NOMO-1 (cell line): ENCODE measurements around the gene PFAS.

ENCODE experiments used
- DNase-seq, 2 experiments: peaks; one replicate each; lab custom pipeline; 2025; ENCODE audit not compliant: unreplicated experiment in 2 of 2; lab: John Stamatoyannopoulos, UW

The PFAS gene

DNA sequence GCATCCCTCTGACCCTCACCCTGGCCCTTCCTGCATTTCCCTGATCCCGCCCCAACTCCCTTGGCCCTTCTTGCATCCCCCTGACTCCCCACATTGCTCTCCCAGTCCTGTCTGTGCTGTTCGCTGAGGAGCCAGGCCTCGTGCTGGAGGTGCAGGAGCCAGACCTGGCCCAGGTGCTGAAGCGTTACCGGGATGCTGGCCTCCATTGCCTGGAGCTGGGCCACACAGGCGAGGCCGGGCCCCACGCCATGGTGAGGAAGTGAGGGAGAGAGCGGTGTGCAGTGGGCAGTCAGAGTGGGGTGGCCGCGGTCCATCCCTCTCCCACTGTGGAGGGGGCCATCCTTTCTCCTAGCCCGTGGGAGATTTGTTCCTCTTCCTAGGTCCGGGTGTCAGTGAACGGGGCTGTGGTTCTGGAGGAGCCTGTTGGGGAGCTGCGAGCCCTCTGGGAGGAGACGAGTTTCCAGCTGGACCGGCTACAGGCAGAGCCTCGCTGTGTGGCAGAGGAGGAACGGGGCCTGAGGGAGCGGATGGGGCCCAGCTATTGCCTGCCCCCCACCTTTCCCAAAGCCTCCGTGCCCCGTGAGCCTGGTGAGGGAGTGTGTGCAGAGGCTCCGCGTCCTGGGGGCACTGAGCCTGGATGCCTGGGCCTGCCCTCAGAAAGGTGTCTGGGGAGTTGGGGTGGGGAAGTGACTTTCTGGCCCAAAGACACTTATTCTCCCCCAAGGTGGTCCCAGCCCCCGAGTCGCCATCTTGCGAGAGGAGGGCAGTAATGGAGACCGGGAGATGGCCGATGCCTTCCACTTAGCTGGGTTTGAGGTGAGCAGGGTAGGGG lies 17.8 kb downstream of the PFAS start:
- DNase-seq: no peak

DNA sequence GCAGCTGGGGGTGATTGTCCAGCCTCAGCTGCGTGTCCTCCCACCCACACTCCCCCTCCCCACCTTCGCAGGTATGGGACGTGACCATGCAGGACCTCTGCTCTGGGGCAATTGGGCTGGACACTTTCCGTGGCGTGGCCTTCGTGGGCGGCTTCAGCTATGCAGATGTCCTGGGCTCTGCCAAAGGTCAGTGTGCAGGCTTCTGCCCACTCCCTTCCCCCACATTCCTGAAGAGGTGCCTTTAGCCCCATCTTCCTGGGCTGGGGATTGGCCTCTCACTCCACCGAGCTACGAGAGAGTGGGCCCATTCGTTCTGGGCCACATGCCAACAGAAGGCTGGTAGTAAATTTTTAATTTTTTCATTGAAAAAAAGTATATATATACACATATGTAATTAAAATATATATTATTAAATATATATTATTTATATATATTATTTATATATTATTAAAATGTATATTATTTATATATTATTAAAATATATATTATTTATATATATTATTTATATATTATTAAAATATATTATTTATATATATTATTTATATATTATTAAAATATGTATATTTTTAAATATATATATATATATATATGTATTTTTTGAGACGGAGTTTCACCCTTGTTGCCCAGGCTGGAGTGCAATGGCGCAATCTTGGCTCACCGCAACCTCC lies 18.5 kb downstream of the PFAS start:
- no peak for DNase-seq

DNA sequence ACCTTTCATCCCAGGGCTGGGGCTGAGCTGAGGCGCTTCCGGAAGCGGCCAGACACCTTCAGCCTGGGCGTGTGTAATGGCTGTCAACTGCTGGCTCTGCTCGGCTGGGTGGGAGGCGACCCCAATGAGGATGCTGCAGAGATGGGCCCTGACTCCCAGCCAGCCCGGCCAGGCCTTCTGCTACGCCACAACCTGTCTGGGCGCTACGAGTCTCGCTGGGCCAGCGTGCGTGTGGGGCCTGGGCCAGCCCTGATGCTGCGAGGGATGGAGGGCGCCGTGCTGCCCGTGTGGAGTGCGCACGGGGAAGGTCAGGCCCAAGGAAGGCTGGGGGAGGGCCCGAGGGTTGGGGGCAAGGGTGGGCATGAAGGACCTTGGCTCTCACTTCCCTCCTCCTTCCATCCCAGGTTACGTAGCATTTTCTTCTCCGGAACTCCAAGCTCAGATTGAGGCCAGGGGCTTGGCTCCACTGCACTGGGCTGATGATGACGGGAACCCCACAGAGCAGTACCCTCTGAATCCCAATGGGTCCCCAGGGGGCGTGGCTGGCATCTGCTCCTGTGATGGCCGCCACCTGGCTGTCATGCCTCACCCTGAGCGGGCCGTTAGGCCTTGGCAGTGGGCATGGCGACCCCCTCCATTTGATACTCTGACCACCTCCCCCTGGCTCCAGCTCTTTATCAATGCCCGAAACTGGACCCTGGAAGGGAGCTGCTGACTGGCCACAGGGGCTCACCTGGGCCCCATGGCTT lies 19.6 kb downstream of the PFAS start:
- no peak for DNase-seq

DNA sequence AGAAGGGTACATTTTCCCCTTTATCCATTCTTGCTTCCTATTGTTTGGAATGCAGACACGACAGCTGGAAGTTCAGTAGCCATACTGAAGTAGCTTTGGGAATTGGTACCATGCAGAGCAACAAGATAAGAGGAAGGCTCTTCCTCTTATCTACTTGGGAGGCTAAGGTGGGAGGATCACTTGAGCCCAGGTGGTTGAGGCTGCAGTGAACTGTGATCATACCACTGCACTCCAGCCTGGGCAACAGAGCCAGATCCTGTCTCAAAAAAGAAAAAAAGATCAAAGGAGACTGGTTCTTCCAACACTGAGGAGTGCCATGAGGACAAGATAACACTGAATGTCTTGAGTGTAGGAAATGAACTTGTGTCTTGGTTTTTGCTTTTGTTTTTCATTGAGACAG lies 23.3 kb downstream of the PFAS start:
- no peak for DNase-seq

DNA sequence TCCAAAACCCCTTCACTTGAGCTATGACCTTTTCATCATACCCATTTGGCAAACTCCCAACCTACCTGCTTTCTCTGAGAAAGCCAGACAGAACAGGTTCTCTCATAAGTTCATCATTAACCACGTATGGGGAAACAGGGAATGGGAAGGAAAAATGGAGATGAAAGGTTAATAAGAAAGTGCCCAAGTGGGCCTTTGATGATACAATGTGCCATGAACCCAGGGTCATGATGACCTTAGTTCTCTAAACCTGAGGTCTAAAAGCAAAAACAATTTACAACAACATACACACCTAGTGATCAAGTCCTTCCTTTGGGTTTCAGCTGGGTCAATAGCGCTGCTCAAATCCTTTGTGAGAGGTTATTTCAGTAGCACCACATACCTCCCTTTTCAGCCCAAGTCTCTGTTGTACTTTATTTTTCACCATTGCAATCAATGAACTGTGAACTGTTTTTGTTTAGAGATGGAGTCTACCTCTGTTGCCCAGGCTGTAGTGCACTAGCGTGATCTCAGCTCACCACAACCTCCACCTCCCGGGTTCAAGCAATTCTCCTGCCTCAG lies 24.9 kb downstream of the PFAS start:
- no peak for DNase-seq

DNA sequence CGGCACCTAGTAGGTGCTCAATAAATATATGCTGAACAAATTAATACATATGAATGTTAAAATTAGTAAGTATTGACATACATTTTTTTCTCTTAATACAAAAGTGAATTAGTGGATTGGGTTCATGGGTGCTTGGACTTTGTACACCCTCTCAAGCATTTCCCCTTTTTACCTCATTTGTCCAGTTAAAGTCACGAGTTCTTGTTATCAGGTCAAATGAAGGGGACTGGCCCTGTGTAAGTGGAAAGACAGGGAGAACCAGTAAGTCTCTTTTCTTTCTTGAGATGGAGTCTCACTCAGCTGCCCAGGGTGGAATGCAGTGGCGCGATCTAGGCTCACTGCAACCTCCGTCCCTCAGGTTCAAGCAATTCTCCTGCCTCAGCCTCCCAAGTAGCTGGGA lies 25.7 kb downstream of the PFAS start:
- no peak for DNase-seq

DNA sequence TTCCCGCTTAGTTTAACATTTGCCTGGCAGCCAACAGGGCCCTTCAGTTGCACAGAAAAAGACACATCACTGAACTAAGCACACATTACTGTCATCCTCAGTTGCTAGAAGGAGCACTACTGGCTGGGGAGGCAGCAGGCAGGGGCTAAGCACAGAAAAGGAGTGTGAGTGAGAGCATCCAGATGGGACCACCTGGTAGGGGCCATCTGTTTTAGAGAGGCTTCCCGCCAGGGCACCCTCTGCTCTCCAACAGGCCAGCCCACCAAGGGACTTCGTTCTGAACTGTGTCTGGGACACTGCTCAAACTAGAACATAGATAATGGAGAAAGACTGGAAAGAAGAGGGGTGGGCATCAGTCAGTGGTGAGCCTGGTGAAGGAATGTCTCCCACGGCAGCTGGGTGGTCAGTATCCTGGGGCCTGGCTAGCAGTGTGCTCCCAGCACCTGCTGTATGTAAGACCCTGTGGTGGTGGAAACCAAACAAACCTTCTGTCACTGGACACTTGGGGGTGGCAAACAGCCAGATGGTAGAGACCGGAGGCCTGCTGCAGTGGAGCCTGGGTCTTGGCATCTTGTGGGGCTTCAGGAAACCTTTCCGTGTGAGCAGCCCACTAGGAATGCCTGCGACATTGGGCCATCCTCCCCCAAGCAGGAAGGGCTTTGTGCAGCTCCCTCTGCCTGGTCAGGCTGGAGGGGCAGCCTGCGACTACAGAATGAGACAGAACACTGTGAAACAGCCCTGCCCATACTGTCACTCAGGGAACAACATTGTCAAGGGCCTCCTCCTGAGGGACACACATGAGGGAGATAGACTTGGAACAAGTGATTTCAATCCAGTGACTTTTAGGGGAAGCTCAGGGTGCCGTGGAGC lies 26.6 kb downstream of the PFAS start:
- no peak for DNase-seq

DNA sequence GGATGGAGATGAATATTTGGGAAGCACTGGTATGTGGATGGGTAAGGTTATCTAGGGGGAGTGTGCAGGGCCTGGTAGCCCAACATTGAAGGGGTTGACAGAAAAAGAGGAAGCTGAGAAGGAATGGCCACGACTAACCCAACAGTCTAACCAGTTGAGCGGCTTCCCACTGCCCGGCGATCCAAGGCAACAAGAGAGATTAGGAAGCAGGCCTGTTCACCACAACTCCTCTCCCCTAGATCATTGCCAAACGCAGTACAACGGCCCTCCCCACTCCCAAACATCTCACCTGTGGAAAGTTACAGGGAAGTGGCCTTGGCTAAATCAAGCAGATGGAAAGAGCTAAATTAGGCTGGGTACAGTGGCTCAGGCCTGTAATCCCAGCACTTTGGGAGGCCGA lies 28.2 kb downstream of the PFAS start:
- DNase-seq: no peak

DNA sequence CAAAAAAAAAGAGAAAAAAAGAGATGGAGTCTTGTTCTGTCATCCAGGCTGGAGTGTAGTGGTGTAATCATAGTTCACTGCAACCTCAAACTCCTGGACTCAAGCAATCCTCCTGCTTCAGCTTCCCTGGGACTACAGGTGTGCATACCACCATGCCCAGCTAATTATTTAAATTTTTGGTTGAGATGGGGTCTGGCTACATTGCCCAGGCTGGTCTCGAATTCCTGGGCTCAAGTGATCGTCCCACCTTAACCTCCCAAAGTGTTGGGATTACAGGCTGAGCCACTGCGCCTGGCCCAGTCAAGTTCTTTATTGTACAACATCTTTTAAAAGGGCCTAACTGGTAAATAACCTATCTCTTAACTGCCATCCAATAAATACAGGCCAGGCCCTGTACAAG lies 33.3 kb downstream of the PFAS start:
- no peak for DNase-seq

DNA sequence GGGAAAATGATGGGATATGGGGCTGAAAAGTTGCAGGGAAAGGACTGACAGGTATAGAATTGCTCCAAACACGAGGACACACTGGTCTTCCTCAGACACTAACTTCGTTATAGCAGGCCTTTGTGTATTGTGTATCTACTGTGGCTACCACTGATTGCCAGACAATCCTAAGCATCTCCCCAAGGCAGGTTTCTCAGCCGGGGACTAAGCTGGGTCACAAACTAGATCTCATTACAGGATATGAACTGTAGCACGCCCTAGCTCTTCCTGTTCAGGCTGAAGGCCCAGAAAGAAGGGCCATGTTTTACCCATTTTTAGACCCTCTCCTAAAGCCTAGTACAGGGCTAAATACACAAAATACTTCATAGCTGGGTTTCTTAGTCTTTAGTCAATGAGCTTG lies 34.3 kb downstream of the PFAS start:
- DNase-seq: no peak

DNA sequence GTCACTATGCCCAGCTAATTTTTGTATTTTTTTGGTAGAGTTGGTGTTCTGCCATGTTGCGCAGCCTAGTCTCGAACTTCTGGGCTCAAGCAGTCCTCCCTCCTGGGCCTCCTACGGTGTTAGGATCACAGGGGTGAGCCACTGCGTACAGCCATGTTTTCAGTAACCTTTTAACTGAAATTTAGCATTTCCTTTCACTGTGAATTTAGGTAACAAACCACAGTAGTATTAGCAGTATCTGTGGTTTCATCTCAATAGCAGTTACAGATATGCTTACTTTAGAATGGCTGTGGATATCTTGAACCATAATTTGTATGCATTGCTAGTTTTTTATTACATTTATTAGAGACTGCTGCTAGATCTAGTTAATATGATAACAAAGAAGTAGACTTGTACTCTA lies 35.0 kb downstream of the PFAS start:
- DNase-seq: no peak

DNA sequence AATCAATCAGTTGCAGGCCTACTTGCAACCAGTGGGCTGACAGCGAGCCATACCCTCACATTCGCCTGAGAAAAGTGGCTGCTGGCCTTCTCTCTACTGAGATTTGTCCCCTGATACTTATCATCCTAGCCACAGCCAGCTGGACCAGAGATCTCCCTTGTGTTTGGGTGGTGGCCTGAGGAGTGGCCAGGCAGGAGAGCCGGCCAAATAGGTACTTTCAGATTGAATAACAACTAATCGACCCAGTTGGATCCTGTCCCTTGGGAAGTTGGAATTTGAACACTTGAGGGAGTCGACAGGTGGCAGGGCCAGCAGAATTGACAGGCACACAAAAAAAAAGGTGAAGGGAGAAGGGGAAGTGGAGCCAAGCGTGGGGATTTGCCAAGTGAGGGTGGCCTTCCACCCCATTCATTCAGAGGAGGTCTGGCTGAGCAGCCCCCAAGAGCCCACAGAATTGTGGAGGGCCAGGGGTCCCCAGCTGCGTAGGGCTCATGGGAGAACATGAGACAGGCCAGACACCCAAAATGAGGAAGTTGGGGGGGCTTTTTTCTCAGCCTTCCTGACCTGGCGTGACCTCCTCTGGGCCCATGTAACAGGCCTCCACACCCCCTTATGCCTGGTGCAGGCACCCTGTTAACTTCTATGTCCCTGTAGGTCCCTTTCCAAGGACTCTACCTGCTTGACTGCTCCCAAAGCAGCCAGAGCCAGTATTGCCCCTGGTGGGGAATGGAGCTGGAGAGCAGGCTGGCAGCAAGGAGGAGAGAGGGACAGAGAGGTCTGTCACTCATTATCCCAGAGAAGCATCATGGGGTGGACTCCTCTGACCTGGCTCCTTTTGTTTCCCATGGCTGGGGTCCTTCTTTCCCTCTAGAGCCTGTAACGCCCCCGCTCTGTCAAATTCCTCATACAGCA lies 36.4 kb downstream of the PFAS start:
- DNase-seq: peak in 1 of 2 experiments; percentile 24

DNA sequence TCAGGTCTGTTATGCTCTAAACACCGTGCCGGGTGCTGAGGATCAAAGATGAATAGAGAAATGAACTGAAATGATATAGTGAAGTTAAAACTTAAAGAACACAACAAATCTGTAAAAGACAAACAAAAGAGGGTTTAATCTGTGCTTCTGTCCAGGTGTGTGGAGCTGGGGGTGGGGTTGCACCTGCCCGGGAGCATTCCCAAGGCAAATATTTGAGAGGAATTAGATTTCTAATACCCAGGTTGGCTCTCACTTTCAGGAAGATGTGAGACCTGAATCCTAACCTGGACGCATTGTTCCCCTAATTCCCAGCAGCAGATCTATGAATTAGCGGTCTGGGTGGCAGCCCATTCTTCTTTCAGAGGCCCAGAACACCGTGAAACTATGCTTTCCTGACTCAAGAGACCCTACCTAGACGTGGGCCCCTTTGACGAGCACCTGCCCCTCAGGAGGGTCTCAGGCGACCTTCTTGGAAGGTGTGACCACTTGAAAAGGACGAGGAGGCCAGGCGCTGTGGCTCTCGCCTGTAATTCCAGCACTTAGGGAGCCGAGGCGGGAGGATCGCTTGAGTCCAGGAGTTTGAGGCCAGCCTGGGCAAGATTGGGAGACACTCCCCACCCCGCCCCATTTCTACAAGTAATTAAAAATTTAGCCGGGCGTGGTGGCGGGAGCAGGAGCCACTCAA lies 38.7 kb downstream of the PFAS start:
- peak in 1 of 2 experiments; percentile 31 for DNase-seq

DNA sequence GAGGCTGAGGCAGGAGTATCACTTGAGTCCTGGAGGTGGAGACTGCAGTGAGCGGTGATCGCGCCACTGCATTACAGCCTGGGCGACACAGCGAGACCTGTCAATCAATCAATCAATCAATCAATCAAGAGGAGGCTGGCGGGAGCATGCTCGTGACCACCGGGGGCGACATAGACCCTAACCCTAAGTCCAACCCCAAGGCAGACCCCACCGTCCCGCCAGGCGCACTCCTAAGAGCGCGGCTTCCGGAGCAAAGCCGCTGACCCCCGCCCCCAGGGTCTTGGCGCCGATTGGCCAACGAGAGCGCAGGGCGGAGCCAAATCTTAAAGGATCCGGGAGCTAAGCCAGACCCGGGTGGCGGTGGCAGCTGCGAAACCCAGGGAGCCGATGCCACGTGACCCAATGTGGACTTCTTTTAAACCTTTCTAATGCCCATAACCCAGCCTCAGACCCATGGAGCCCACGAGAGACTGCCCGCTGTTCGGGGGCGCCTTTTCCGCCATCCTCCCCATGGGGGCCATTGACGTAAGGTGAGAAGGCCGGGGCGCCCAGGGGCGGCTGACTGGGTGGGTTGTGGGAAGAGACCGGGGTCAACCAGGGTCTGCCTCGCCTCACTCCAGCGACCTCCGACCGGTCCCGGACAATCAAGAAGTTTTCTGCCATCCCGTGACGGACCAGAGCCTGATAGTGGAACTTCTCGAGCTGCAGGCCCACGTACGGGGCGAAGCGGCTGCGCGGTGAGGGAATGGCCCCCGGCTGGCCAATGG lies 39.4 kb downstream of the PFAS start, which contains the start of gene RANGRF:
Gene RANGRF, plus strand, starts transcription at position 335 of the 767 bp plus-strand sequence. Its CDS starts 119 bp downstream, at position 454.
- peak; percentile 86 to 94 for DNase-seq

DNA sequence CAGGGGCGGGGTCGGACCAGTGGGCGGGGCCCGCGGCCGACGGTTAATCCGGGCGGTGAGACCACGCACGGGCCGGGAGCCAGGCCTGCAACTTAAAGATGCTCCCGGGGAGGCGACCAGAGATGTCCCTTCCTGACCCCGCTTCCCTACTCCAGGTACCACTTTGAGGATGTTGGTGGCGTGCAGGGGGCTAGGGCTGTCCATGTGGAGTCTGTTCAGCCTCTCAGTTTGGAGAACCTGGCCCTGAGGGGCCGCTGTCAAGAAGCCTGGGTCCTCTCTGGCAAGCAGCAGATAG lies 40.0 kb downstream of the PFAS start:
- DNase-seq: no peak

DNA sequence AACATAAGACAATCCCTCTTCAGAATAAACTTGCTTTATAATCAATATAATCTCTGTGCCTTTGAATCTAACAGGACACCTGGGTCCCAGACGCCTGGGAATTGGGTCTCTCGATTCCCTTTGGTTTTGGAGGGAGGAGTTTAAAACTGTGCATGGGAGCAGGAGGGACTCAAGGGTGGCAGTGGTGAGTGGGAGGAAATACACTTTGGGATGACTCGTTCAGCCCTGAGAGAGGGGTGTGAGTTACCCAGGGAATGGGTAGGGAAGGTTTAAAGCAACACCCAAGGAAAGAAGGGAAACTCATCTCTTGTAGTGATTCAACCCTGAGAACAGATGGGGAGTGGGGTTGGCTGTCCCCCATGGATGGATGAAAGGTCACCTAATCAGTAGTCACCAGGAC lies 41.0 kb downstream of the PFAS start:
- no peak for DNase-seq

DNA sequence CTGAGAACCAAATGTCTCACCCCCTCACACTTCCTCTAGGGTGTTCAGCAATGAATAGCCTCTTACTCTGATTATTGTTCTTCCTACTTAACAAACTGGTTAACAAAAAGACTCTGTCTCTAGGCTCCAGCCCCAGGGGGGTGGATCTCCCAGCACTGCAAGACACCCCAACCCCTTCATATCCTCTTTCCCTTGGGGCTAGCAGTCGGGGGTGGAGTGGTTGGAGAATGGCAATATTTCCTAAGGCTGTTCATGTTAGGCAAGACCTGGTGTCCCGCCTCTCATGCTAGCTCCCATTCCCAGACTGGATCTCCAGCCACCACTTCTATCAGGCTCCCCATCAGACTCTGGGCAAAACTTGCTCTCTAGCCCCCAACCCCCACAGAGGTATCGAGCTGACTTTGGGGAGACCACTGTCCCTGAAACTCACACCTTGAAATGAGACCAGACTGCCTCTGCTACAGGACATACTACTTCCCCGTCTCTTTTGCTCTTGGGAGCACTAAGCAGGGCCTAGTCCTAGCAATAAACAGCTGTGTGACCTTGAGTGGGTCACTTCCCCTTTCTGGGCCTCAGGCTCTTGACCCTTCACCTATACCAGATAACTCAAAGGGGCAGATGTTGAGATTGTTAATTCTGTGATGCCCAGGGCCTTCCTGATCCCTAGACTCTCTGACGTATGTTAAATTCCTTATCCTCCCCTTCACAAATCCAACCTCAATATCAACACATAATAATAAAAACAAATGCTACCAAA lies 43.7 kb downstream of the PFAS start:
- peak in 1 of 2 experiments; percentile 20 for DNase-seq
